Uterus (tissue), 2 donors: Measurements from ENCODE around the gene NDUFB10.

Source experiments
- POLR2A ChIP-seq, 2 donors: fragments of 450-650 bp; IDR thresholded peaks; one replicate each; pipeline ENCODE4 v1.6.1; 2016; ENCODE audit warnings: antibody characterized with exemption in 2 of 2, mild to moderate bottlenecking in 1 of 2, moderate library complexity in 1 of 2
- TF ChIP-seq, protein P1 (sequence below), 4 experiments: fragments of 200-600 bp in 2 of 4; fragments of 450-650 bp in 2 of 4; sonication (generic) in 2 of 4; IDR thresholded peaks; one replicate each; pipeline ENCODE4 v1.5.1; 2016 to 2019; ENCODE audit warnings: antibody characterized with exemption in 4 of 4, mild to moderate bottlenecking in 2 of 4, moderate library complexity in 1 of 4

DNA sequence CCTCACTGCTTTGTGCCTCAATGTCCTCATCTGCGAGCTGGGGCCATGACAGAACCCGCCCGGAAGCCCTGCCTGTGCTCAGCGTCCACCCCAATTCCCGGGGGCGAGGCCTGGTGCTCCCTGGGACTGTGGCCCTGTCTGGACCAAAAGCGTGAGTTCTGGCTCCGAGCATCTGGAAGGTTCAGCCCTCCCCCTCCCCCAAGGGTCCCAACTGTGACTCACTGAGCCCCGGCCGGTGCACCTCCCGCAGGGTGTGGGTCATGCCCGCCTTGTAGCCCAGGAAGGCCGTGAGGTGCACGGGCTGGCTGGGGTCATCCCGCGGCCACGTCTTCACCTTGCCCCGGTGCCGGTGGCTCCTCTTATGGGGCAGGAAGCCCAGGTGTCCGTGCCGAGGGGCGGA, 5.6 kb upstream of the NDUFB10 start:
- TF ChIP-seq, protein P1, sequence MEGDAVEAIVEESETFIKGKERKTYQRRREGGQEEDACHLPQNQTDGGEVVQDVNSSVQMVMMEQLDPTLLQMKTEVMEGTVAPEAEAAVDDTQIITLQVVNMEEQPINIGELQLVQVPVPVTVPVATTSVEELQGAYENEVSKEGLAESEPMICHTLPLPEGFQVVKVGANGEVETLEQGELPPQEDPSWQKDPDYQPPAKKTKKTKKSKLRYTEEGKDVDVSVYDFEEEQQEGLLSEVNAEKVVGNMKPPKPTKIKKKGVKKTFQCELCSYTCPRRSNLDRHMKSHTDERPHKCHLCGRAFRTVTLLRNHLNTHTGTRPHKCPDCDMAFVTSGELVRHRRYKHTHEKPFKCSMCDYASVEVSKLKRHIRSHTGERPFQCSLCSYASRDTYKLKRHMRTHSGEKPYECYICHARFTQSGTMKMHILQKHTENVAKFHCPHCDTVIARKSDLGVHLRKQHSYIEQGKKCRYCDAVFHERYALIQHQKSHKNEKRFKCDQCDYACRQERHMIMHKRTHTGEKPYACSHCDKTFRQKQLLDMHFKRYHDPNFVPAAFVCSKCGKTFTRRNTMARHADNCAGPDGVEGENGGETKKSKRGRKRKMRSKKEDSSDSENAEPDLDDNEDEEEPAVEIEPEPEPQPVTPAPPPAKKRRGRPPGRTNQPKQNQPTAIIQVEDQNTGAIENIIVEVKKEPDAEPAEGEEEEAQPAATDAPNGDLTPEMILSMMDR (IDR thresholded peaks at IDR 0.05): no peak
- TF ChIP-seq POLR2A (IDR thresholded peaks at IDR 0.05): no peak
